SJCRH30 (cell line): ENCODE measurements around the gene TMIGD2. TPM values are rescaled to one million over a fixed set of nuclear protein-coding genes. Genes with fewer than 3 reads are reported as not detected.
A peak's percentile ranks its signal among the peaks of the same experiment; 100 is the strongest.

Experiments used
- DNase-seq, 2 experiments: peaks; one replicate each; pipeline ENCODE4 v3.0.0-alpha.2; 2015 to 2020
- H3K27ac ChIP-seq: fragments of 250-450 bp; sonication (Bioruptor Pico); 2 replicates; pipeline ENCODE4 v1.5.1; 2020; ENCODE audit warnings: mild to moderate bottlenecking, moderate library complexity
- H3K27me3 ChIP-seq: fragments of 250-450 bp; sonication (Bioruptor Pico); 2 replicates; pipeline ENCODE4 v1.5.1; 2020; ENCODE audit warnings: mild to moderate bottlenecking, moderate library complexity
- H3K36me3 ChIP-seq: fragments of 250-450 bp; sonication (Bioruptor Pico); 2 replicates; pipeline ENCODE4 v1.5.1; 2020; ENCODE audit warnings: mild to moderate bottlenecking, moderate library complexity
- H3K4me1 ChIP-seq: fragments of 250-450 bp; sonication (Bioruptor Pico); 2 replicates; pipeline ENCODE4 v1.5.1; 2020; ENCODE audit warnings: mild to moderate bottlenecking, moderate library complexity
- H3K4me3 ChIP-seq: fragments of 250-450 bp; sonication (Bioruptor Pico); 2 replicates; pipeline ENCODE4 v1.5.1; 2020; ENCODE audit warnings: mild to moderate bottlenecking, moderate library complexity
- H3K9me3 ChIP-seq: fragments of 250-450 bp; sonication (Bioruptor Pico); replicated peaks from 2 replicates; pipeline ENCODE4 v1.5.1; 2020; ENCODE audit warnings: mild to moderate bottlenecking, moderate library complexity
- total RNA-seq: library from RNA; depleted of rRNA; stranded (reverse); fragments of >200 nt; shearing (Covaris generic); gene quantifications from 2 replicates; pipeline ENCODE4 v1.2.3, GENCODE V29; 2014

Gene TMIGD2
- total RNA-seq, 1 experiment from 2014 or later, result 1.5 TPM

GRCh38 chr19:4316956-4317355 is 14.8 kb upstream of the TMIGD2 start:
- Histone ChIP-seq H3K36me3 (peaks cover 17% of the 10 kb centered on the region), H3K4me1 (no peaks in the 10 kb centered on the region)
- DNase-seq, result no peak

GRCh38 chr19:4313847-4314490 is 11.8 kb upstream of the TMIGD2 start:
- peaks cover 30% of the 10 kb centered on the region for H3K36me3 ChIP-seq
- H3K4me1 ChIP-seq, result no peaks in the 10 kb centered on the region
- no peak overlapping the region for H3K4me3 ChIP-seq
- no peak overlapping the region for H3K27ac ChIP-seq
- no peaks in the 10 kb centered on the region for H3K27me3 ChIP-seq
- H3K9me3 ChIP-seq, result no peaks in the 10 kb centered on the region
- DNase-seq, result no peak

More at GRCh38 chr19:4316956-4317355, 14.8 kb upstream of the TMIGD2 start:
- Histone ChIP-seq H3K27me3 (no peaks in the 10 kb centered on the region), H3K4me3 (no peak overlapping the region), H3K27ac (no peak overlapping the region), H3K9me3 (no peaks in the 10 kb centered on the region)

DNA sequence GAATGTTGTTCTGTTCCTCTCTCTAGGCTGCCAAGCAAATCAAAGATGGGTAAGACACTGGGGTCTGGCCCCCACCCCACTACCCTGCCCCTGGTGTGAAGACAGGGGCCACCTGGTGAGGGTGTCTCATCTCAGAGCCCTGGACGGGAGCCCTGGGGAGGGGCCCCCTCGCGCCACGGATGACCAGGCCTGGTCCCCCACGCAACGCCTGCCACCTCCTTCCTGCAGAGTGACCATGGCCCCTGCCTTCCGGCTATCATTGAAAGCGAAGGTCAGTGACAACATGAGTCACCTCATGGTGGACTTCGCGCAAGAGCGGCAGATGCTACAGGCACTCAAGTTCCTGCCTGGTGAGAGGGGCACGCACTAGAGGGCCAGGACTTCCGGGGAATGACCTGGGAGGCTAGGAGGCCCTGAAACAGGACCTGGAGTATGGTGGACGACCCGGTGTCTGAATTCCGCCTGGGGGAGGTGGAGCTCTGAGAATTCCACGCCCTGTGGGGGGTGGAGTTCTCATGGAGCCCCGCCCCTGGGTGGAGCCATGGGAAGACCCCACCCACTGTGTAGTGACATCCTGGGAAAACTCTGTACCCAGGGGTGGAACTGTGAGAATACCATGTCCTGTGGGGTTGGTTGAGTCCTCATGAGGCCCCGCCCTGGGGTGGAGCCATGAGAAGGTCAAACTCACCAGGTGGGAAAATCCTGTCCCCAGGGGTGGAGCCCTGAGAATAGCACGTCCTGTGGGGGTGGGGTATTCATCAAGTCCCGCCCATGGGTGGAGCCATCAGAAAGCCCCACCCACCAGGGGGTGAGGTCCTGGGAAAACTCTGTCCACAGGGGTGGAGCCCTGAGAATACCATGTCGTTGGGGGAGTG is 8.3 kb upstream of the TMIGD2 start:
- Histone ChIP-seq H3K36me3 (peaks cover 13% of the 10 kb centered on the region; the same call in 1 of the 2 replicates), H3K4me3 (no peak overlapping the region), H3K4me1 (no peaks in the 10 kb centered on the region), H3K9me3 (no peaks in the 10 kb centered on the region), H3K27ac (no peak overlapping the region), H3K27me3 (no peaks in the 10 kb centered on the region)
- peak; percentile 42 to 45 for DNase-seq

- no peak for DNase-seq
- Histone ChIP-seq H3K36me3 (peaks cover 7% of the 10 kb centered on the region; the same call in 1 of the 2 replicates), H3K9me3 (no peaks in the 10 kb centered on the region), H3K27me3 (no peaks in the 10 kb centered on the region), H3K27ac (no peak overlapping the region), H3K4me3 (no peak overlapping the region), H3K4me1 (peaks cover 7% of the 10 kb centered on the region)
These were observed 3.5 kb upstream of the TMIGD2 start for GRCh38 chr19:4305659-4306058.

DNA sequence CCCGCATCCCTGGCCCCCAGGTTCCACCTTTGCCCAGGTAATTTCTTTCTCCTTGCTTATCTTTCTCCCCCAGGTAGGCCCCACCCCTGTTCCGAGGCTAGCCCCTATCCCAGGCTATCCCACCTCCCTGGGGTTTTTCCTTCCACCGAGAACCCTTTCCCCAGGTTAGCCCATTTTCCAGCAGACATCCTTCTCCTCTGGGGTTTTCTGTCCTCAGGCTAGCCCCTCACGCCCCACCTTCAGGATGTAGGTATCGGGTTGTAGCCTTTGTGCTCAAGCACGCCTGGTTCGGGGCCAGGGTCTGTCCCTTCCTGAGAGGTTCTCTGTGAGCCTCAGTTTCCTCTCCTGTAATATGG is 3.0 kb upstream of the TMIGD2 start:
- Histone ChIP-seq H3K9me3 (no peaks in the 10 kb centered on the region), H3K36me3 (peaks cover 2% of the 10 kb centered on the region; the same call in 1 of the 2 replicates), H3K4me1 (peaks cover 7% of the 10 kb centered on the region), H3K27ac (no peak overlapping the region), H3K27me3 (no peaks in the 10 kb centered on the region), H3K4me3 (no peak overlapping the region)
- DNase-seq, result no peak

DNA sequence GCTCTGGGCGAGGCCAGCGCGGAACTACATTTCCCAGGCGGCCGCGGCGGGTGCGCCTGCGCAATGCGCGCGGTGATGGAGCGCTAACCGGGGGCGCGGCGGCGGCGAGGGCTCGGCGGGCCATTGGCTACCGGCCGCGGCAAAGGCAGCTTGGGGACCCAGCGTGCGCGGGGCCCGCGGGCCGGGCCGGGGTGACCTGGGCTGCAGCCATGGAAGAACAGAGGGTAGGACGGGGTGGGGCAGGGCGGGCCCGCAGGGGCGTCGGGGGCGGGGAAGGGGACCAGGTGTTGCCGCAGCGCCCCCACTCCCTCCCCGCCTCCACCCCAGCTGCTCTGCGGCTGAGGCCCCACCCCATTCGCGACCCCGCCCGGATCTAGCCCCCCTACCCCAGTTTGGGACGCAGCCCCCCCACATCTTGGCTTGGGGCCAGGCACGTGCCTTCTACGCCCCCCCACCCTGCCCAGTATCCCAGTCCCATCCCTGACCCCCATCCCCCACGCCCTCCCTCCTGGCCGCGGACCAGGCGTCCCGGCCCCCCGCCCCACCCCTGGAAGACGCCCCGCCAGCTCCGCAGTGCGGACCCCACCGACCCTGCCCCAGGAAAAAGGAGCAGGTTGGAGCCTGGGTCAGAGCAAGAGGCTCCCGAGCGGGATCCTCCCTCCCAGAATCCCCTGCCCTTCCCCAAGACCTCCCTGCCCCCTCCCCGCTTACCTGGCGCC is 2.5 kb upstream of the TMIGD2 start, which contains the start of gene FSD1:
Gene FSD1 (plus strand): TSS at position 61 of the 719 bp plus-strand sequence. CDS start 149 bp downstream, at position 210.
- Histone ChIP-seq H3K27ac (no peak within 1 kb of the TSS), H3K27me3 (no peaks in the 10 kb centered on the region), H3K36me3 (no peaks in the 10 kb centered on the region), H3K4me3 (peak within 1 kb of the TSS; percentile 54), H3K9me3 (no peaks in the 10 kb centered on the region), H3K4me1 (peaks cover 7% of the 10 kb centered on the region)
- peak; percentile 79 to 87 for DNase-seq

- H3K4me1 ChIP-seq, result peaks cover 7% of the 10 kb centered on the region
- no peaks in the 10 kb centered on the region for H3K9me3 ChIP-seq
- H3K27ac ChIP-seq, result no peak overlapping the region
- DNase-seq, result no peak
- H3K36me3 ChIP-seq, result no peaks in the 10 kb centered on the region
- H3K4me3 ChIP-seq, result peak overlapping the region; percentile 54
- no peaks in the 10 kb centered on the region for H3K27me3 ChIP-seq
These were observed 1.8 kb upstream of the TMIGD2 start for GRCh38 chr19:4303819-4304537.

- H3K27ac ChIP-seq, result no peak overlapping the region
- DNase-seq, result peak; percentile 70 to 85
These were observed 473 bp downstream of the TMIGD2 start for GRCh38 chr19:4301590-4302242.

DNA sequence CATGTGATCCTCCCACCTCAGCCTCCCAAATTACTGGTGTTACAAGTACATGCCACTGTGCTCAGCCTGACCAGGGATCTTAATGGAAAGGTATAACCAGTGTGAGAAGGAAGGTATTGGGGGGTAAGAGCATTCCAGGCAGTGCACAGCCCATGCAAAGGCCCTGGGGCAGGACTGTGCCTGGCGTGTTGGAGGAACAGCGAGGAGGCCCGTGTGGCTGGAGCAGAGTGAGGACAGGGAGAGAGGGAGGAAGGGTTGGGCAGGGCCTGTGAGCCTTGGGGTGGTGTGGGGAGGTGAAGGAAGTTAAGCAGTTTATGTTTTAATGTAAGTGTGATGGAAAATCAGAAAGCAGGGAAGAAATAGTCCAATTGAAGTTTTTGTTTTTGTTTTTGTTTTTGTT is 1.6 kb downstream of the TMIGD2 start:
- no peak for DNase-seq
- no peaks in the 10 kb centered on the region for H3K36me3 ChIP-seq
- H3K27me3 ChIP-seq, result no peaks in the 10 kb centered on the region
- H3K9me3 ChIP-seq, result no peaks in the 10 kb centered on the region
- no peak overlapping the region for H3K27ac ChIP-seq
- no peak overlapping the region for H3K4me3 ChIP-seq
- H3K4me1 ChIP-seq, result peaks cover 11% of the 10 kb centered on the region

More at GRCh38 chr19:4301590-4302242, 473 bp downstream of the TMIGD2 start:
- Histone ChIP-seq H3K36me3 (no peaks in the 10 kb centered on the region), H3K4me3 (no peak overlapping the region), H3K27me3 (no peaks in the 10 kb centered on the region), H3K9me3 (no peaks in the 10 kb centered on the region), H3K4me1 (peaks cover 8% of the 10 kb centered on the region)

DNA sequence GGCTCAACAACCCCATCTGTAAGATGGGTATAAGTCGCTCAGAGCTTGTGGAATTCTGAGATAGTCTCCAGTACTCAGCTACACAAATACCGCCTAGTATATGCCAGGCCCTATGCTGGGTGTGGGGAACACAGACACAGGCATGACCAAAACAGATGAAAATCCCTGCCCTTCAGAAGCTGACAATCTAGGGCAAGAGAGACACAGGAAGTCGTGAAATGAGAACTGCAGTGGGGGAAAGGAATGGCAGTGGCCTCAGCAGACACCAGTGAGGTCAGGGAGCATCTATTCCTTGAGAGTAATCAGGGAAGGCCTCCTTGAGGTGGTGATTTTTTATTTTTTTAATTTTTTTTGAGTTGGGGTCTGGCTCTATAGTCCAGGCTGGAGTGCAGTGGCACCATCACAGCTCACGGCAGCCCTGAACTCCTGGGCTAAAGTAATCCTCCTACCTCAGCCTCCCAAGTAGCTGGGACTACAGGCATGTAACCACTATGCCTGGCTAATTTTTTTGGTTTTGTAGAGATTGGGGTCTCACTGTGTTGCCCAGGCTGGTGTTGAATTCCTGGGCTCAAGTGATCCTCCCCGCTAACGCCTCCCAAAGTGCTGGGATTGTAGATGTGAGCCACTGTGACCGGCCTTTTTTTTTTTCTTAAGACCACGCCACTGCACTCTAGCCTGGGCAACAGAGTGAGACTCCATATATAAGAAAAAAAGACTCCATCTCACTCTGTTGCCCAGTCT is 3.2 kb downstream of the TMIGD2 start:
- Histone ChIP-seq H3K36me3 (no peaks in the 10 kb centered on the region), H3K27ac (no peak overlapping the region), H3K27me3 (no peaks in the 10 kb centered on the region), H3K9me3 (no peaks in the 10 kb centered on the region), H3K4me1 (peaks cover 11% of the 10 kb centered on the region), H3K4me3 (no peak overlapping the region)
- DNase-seq, result no peak

DNA sequence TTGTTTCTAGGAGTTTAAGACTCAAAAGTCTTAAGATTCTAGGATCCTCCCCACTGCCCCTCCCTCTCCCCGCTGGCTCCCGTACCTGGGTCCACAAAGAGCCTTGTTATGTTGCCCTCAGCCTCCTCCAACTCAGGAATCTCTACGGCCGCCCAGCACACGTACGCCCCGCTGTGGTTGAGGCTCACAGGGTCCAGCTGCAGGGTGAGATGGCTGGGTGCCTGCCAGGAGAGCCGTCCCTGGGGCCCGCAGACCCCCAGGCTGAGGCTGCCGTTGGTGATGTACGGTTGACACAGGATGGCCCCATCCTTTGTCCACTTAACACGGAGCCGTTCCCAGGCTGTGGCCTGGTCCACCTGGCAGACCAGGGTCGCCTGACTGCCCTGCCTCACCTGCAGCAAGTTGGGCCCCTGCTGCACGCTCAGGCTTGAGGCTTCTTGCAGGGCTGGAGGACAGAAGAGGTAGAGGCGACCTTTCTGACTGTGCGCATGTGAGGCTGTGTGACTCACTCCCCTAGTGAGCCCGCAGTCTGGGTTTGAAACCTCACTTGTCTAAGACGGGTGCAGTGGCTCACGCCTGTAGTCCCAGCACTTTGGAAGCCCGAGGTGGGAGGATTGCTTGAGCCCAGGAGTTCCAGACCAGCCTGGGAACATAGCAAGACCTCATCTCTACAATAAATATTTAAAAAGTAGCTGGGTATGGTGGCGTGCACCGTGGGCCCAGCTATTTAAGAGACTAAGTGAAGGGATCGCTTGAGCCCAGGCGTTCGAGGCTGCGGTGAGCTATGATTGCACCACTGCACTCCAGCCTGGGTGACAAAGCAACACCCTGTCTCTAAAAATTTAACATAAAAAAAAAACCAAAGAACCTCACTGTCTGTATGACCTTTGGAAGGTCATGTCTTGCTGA is 4.0 kb downstream of the TMIGD2 start:
- Histone ChIP-seq H3K9me3 (no peaks in the 10 kb centered on the region), H3K27ac (no peak overlapping the region), H3K27me3 (no peaks in the 10 kb centered on the region), H3K4me1 (peaks cover 11% of the 10 kb centered on the region), H3K4me3 (no peak overlapping the region), H3K36me3 (no peaks in the 10 kb centered on the region)
- DNase-seq, result peak; percentile 44 to 55

GRCh38 chr19:4295972-4296771 is 6.0 kb downstream of the TMIGD2 start:
- no peak overlapping the region for H3K27ac ChIP-seq

More at GRCh38 chr19:4295972-4296771, 6.0 kb downstream of the TMIGD2 start:
- Histone ChIP-seq H3K4me3 (no peak overlapping the region), H3K9me3 (no peaks in the 10 kb centered on the region), H3K27me3 (no peaks in the 10 kb centered on the region), H3K36me3 (no peaks in the 10 kb centered on the region), H3K4me1 (0 out of 2 replicates have a peak, but pooled peaks cover 4% of the 10 kb centered on the region)
- peak; percentile 94 for DNase-seq
